CD14-positive monocyte (primary cell): Measurements from ENCODE around the gene DOCK4. TPM values are rescaled to one million over a fixed set of nuclear protein-coding genes. Genes with fewer than 3 reads are reported as not detected.
"Not testable (repeated sequence)": the region's sequence is repeated elsewhere in the genome, so short reads cannot be mapped to it uniquely, and the experiment has no call there.

Experiments
- DNase-seq, 3 donors: peaks; one replicate each; pipeline ENCODE4 v3.0.0-alpha.2; 2011 to 2022
- H2AFZ ChIP-seq: 2 replicates; pipeline ENCODE4 v1.6.0; 2012; ENCODE audit warnings: mild to moderate bottlenecking, low read depth, low read length, inconsistent platforms; ENCODE audit not compliant: insufficient read depth, poor library complexity, severe bottlenecking
- H3K27ac ChIP-seq, 2 donors: 1 replicate in 1 of 2; 2 replicates in 1 of 2; pipeline ENCODE4 v1.5.1; 2012 to 2013; ENCODE audit warnings: low read length in 2 of 2, control low read depth in 1 of 2, inconsistent platforms in 1 of 2, low read depth in 1 of 2, mild to moderate bottlenecking in 1 of 2
- H3K27me3 ChIP-seq, 2 donors: one replicate each; pipeline versions ENCODE4 v1.6.0 to v1.6.1; 2011 to 2013; ENCODE audit warnings: low read length in 2 of 2; ENCODE audit not compliant: control insufficient read depth in 2 of 2, insufficient read depth in 2 of 2
- H3K36me3 ChIP-seq, 2 donors: replicated peaks in 1 of 2; 1 replicate in 1 of 2; 2 replicates in 1 of 2; pipeline versions ENCODE4 v1.5.1 to v1.6.1; 2012 to 2013; ENCODE audit warnings: low read length in 2 of 2, control low read depth in 1 of 2, inconsistent platforms in 1 of 2, mild to moderate bottlenecking in 1 of 2; ENCODE audit not compliant: insufficient read depth in 2 of 2, control insufficient read depth in 1 of 2
- H3K4me1 ChIP-seq, 2 donors: 1 replicate in 1 of 2; 2 replicates in 1 of 2; pipeline versions ENCODE4 v1.5.1 to v1.6.1; 2012 to 2013; ENCODE audit warnings: low read length in 2 of 2, control low read depth in 1 of 2, inconsistent platforms in 1 of 2, mild to moderate bottlenecking in 1 of 2, moderate library complexity in 1 of 2; ENCODE audit not compliant: insufficient read depth in 2 of 2, control insufficient read depth in 1 of 2
- H3K4me2 ChIP-seq: replicated peaks from 2 replicates; pipeline ENCODE3; 2012; ENCODE audit warnings: low read length, moderate library complexity, mild to moderate bottlenecking; ENCODE audit not compliant: poor library complexity, severe bottlenecking; ENCODE audit errors: extremely low read depth
- H3K4me3 ChIP-seq, 3 experiments: fragments of 200-600 bp in 1 of 3; sonication (generic) in 1 of 3; replicated peaks in 1 of 3; 1 replicate in 2 of 3; 2 replicates in 1 of 3; pipeline ENCODE4 v1.5.1; 2011 to 2013; ENCODE audit warnings: low read length in 3 of 3, mild to moderate bottlenecking in 3 of 3, control low read depth in 2 of 3, low read depth in 2 of 3, inconsistent platforms in 1 of 3, moderate library complexity in 1 of 3
- H3K79me2 ChIP-seq: 2 replicates; pipeline ENCODE4 v1.6.0; 2012; ENCODE audit warnings: mild to moderate bottlenecking, control low read depth, inconsistent platforms, low read length, moderate library complexity; ENCODE audit not compliant: insufficient read depth
- H3K9ac ChIP-seq: 2 replicates; pipeline ENCODE4 v1.6.0; 2017; ENCODE audit warnings: low read length, mild to moderate bottlenecking; ENCODE audit not compliant: insufficient read depth, poor library complexity, severe bottlenecking
- H3K9me3 ChIP-seq, 2 donors: replicated peaks in 1 of 2; 1 replicate in 1 of 2; 2 replicates in 1 of 2; pipeline versions ENCODE4 v1.5.1 to v1.6.1; 2012 to 2013; ENCODE audit warnings: low read length in 2 of 2, control low read depth in 1 of 2; ENCODE audit not compliant: control insufficient read depth in 1 of 2, insufficient read depth in 1 of 2
- H4K20me1 ChIP-seq: 2 replicates; pipeline ENCODE4 v1.6.0; 2012; ENCODE audit warnings: mild to moderate bottlenecking, low read length, control low read depth, moderate library complexity; ENCODE audit not compliant: insufficient read depth
- H3K27ac Mint-ChIP-seq, 7 donors: one replicate each; pipeline ENCODE4 v1.8.0; 2020; ENCODE audit warnings: mild to moderate bottlenecking in 7 of 7, mixed read lengths in 7 of 7, moderate library complexity in 6 of 7, inconsistent platforms in 2 of 7
- H3K27me3 Mint-ChIP-seq, 3 donors: one replicate each; pipeline ENCODE4 v1.8.0; 2021 to 2022; ENCODE audit warnings: low read depth in 3 of 3, mild to moderate bottlenecking in 3 of 3, mixed read lengths in 3 of 3, moderate library complexity in 3 of 3, inconsistent platforms in 1 of 3
- H3K36me3 Mint-ChIP-seq, 2 donors: one replicate each; pipeline ENCODE4 v1.8.0; 2020; ENCODE audit warnings: mixed read lengths in 2 of 2, inconsistent platforms in 1 of 2, mild to moderate bottlenecking in 1 of 2
- H3K4me1 Mint-ChIP-seq: one replicate; pipeline ENCODE4 v1.8.0; 2020; ENCODE audit warnings: mild to moderate bottlenecking, mixed read lengths
- H3K4me3 Mint-ChIP-seq, 2 donors: one replicate each; pipeline ENCODE4 v1.8.0; 2020; ENCODE audit warnings: mild to moderate bottlenecking in 2 of 2, mixed read lengths in 2 of 2, moderate library complexity in 1 of 2
- H3K9me3 Mint-ChIP-seq, 7 donors: one replicate each; pipeline ENCODE4 v1.8.0; 2020 to 2022; ENCODE audit warnings: mixed read lengths in 7 of 7, mild to moderate bottlenecking in 6 of 7, moderate library complexity in 6 of 7, inconsistent platforms in 2 of 7
- WGBS: methylation state at CpG from one replicate; pipeline ENCODE4 v1.1.5; 2013; ENCODE audit warnings: missing lambda C conversion rate; ENCODE audit not compliant: insufficient coverage; 5-methylcytosine and 5-hydroxymethylcytosine counted together
- intact Hi-C, 2 donors: fragments of 100-400 bp; cut with micrococcal nuclease; formaldehyde crosslinking; loops; one replicate each; pipeline versions ENCODE4 v1.15.0 to v1.15.1; 2023
- polyA plus RNA-seq, 3 donors: library from polyadenylated mRNA; depleted of rRNA in 1 of 3; unstranded in 2 of 3; stranded (reverse) in 1 of 3; fragments of 300-500 nt in 2 of 3; fragments of >200 nt in 1 of 3; fragmentation: Illumina TruSeq in 2 of 3; gene quantifications; 1 replicate in 2 of 3; 2 replicates in 1 of 3; pipeline ENCODE4 v1.2.3, GENCODE V29; 2012 to 2021
- TF ChIP-seq, protein P1 (sequence below): fragments of 200-600 bp; IDR thresholded peaks from one replicate; pipeline ENCODE4 v1.8.0; 2022; ENCODE audit warnings: antibody characterized with exemption, mild to moderate bottlenecking

Gene DOCK4
- polyA plus RNA-seq, 3 donors, result 1.3 to 5.0 (median 2.7) TPM

- DNase-seq, result no peak
- H3K36me3 ChIP-seq, result no peaks in the 10 kb centered on the region
- no peak overlapping the region for H3K4me3 ChIP-seq
- Mint-ChIP-seq H3K4me1 (no peaks in the 10 kb centered on the region), H3K27me3 (no peaks in the 10 kb centered on the region), H3K36me3 (no peaks in the 10 kb centered on the region), H3K27ac (no peak overlapping the region), H3K9me3 (peaks cover 0 to 5% (median 0%) of the 10 kb centered on the region in 7 donors), H3K4me3 (no peak overlapping the region)
- no peaks in the 10 kb centered on the region for H3K27me3 ChIP-seq
- H4K20me1 ChIP-seq, result no peaks in the 10 kb centered on the region
- H3K4me1 ChIP-seq, result no peaks in the 10 kb centered on the region
- no peaks in the 10 kb centered on the region for H3K79me2 ChIP-seq
- no peak overlapping the region for H2AFZ ChIP-seq
- H3K9ac ChIP-seq, result no peak overlapping the region
- no peak overlapping the region for H3K27ac ChIP-seq
- TF ChIP-seq, protein P1, sequence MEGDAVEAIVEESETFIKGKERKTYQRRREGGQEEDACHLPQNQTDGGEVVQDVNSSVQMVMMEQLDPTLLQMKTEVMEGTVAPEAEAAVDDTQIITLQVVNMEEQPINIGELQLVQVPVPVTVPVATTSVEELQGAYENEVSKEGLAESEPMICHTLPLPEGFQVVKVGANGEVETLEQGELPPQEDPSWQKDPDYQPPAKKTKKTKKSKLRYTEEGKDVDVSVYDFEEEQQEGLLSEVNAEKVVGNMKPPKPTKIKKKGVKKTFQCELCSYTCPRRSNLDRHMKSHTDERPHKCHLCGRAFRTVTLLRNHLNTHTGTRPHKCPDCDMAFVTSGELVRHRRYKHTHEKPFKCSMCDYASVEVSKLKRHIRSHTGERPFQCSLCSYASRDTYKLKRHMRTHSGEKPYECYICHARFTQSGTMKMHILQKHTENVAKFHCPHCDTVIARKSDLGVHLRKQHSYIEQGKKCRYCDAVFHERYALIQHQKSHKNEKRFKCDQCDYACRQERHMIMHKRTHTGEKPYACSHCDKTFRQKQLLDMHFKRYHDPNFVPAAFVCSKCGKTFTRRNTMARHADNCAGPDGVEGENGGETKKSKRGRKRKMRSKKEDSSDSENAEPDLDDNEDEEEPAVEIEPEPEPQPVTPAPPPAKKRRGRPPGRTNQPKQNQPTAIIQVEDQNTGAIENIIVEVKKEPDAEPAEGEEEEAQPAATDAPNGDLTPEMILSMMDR, result no peak
- H3K4me2 ChIP-seq, result no peak overlapping the region
- H3K9me3 ChIP-seq, result no peaks in the 10 kb centered on the region
- no CpG with 5 or more reads among the region's 10 CpGs for WGBS
- intact Hi-C loops, result no loop called here
Observed at GRCh38 chr7:112130729-112131410, 75.3 kb downstream of the DOCK4 start.

DNA sequence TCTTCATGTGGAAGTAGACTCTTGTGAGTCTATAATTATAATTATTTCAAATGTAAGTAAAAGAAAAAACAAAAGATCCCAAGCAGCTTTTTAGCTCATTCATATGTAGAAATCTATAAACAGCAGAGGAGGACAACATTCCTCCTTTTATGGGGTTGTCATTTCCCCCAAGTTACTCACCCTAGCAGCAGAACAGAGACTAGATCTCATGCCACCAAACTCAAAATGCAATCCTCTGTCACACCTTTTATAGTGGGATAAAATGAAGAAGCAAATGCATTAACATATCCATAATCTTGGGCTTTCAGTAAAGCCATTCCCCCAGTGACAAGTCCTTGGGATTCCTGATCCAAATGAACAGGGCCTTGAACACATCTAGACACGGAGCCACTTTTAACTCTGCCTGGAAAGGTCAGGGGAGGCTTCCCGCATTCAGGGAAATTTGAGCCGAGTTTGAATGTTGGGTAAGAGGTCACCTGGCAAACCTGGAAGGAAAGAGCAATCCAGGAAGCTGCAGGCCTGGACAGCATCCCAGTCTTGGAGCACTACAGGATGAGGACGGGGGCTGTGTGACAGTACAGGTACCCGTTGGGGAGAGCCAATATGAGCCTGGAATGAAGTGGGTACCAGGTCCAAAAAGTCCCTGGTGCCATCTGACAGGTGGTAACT, 76.4 kb downstream of the DOCK4 start:
- no peak overlapping the region for H2AFZ ChIP-seq
- H3K36me3 ChIP-seq, result no peaks in the 10 kb centered on the region
- intact Hi-C loops, result no loop called here
- no peaks in the 10 kb centered on the region for H3K9me3 ChIP-seq
- WGBS, result 93% methylated on average over 5 of the region's 5 CpGs
- no peaks in the 10 kb centered on the region for H3K79me2 ChIP-seq
- no peak overlapping the region for H3K27ac ChIP-seq
- H3K4me3 ChIP-seq, result no peak overlapping the region
- no peak overlapping the region for H3K9ac ChIP-seq
- no peak for DNase-seq
- Mint-ChIP-seq H3K9me3 (peaks cover 0 to 5% (median 0%) of the 10 kb centered on the region in 7 donors), H3K4me1 (no peaks in the 10 kb centered on the region), H3K27me3 (no peaks in the 10 kb centered on the region), H3K36me3 (no peaks in the 10 kb centered on the region), H3K27ac (no peak overlapping the region), H3K4me3 (no peak overlapping the region)
- no peaks in the 10 kb centered on the region for H3K27me3 ChIP-seq
- no peaks in the 10 kb centered on the region for H3K4me1 ChIP-seq
- TF ChIP-seq, protein P1, result no peak
- no peaks in the 10 kb centered on the region for H4K20me1 ChIP-seq
- H3K4me2 ChIP-seq, result no peak overlapping the region

GRCh38 chr7:112128461-112129425, 77.5 kb downstream of the DOCK4 start:
- H4K20me1 ChIP-seq, H3K4me3 ChIP-seq, H3K9me3 ChIP-seq, H3K79me2 ChIP-seq, H3K27ac Mint-ChIP-seq, H3K4me1 Mint-ChIP-seq, H2AFZ ChIP-seq, H3K4me3 Mint-ChIP-seq, H3K4me1 ChIP-seq, DNase-seq, H3K27me3 ChIP-seq, intact Hi-C loops, H3K4me2 ChIP-seq, H3K27ac ChIP-seq, H3K36me3 Mint-ChIP-seq, H3K36me3 ChIP-seq, H3K9me3 Mint-ChIP-seq, H3K9ac ChIP-seq, H3K27me3 Mint-ChIP-seq: not testable (repeated sequence)
- no CpG with 5 or more reads among the region's 8 CpGs for WGBS
